GM21576 (cell line): Measurements from ENCODE around the gene GPER1.
"Not testable (repeated sequence)": the region's sequence is repeated elsewhere in the genome, so short reads cannot be mapped to it uniquely, and the experiment has no call there.

Experiments
- ATAC-seq: cut with Tn5 transposase; IDR thresholded peaks from one replicate; pipeline ENCODE4 v1.9.1; 2021; ENCODE audit warnings: mild to moderate bottlenecking, moderate library complexity; ENCODE audit not compliant: unreplicated experiment

GPER1 gene

DNA sequence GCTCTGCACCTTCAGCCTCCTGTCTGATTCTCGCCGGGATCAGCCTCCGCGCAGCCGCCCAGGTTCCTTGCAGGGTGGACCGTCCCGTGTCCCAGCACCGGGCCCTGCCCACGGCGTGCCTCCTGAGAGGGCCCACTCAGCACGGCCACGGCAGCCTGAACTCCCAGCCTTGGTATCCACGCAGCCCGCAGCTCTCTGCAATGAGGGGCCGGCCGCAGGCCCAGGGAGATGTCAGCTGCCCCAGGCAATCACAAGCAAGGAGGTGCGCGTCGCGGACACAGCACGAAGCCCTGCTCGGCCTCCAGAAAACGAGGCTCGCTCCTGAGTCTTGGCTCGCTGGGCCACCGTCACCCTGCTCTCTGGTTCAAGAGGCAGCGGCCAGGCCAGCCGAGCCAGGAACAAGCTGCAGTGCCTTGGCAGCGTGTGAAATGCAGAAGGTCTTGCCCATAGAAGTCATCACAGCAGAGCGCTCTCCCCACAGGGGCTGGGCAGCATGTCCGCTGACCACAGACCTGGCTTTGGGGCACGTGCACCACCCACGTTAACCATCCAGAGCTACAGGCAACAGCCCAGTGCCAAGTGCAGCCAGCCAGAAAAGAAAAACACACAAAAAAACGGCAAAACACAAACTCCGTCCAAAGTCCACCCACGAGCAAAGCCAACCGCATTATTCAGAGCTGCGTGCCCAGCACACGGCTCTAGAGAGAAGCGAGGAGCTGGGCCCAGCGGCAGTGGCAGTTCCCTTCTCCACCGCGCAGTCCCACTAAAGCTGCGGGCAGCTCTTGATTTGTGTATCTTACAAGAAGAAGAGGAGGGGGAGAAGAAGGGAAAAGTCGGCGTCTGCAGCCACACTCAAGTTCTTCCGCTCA is 13.9 kb downstream of the GPER1 start:
- ATAC-seq: no peak

DNA sequence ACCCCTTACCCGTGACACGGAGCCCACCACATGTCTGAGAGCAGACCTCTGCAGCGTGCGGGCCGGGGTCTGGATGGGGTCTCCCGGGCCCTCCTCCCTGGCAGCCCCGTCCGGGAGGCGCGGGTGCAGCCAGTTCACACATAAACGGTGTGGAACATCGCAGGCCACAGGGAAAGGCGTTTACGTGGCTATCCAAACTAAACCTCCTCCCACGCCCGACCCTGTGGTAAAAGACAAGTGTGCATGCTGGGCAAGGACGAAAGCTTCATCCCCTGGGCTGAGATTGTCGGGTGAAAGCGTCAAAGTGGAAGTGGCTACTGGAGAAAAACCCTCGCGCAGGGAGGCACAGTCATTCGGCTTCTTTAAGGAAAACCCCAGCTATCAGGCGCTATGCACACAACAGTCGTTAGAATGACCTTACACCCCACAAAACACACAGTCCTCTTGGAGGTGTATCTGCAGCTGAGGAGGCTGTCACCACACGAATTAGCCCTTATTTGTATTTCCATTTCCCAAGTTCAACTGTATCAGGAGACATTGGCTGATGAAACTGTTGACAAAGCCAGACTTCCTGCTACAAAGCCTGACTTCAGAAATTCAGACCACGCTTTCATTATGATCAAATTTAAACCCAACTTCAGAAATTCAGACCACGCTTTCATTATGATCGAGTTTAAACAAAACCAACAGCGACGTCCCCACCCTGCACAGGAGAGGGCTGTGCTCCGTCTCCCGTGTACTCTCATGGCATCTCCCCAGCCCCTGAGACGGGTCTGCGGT is 15.3 kb downstream of the GPER1 start:
- no peak for ATAC-seq

DNA sequence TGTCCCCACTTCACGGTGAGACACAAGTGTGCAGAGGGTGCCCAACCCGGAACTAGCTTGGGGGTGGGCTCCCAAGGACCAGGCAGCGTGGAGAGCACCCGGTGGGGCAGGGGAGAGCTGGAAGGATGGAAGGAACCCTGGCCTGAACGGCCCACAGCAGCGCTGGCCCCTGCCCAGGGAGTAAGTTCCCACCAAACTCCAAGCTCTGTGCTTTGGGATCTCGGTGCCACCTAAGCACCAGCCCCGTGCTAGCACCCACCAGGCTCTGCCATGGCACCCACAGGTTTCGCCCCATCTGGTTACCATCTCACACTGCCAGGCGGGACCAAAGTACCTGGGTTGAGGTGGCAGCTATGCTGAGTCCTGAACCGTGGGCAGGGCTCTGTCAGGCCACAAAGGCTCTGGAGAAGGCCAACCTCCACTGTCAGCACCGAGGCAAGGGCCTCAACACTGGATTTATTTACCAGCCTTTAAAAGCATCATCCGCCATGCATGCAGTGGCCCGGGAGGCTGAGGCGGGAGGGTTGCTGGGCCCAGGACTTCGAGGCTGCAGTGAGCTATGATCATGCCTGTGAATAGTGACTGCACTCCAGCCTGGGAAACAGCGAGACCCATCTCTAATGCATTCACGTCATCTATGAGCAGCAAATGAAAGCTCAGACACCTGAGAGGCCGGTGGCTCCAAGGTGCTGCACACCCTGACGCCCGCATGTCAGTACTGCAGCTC is 16.0 kb downstream of the GPER1 start:
- no peak for ATAC-seq

DNA sequence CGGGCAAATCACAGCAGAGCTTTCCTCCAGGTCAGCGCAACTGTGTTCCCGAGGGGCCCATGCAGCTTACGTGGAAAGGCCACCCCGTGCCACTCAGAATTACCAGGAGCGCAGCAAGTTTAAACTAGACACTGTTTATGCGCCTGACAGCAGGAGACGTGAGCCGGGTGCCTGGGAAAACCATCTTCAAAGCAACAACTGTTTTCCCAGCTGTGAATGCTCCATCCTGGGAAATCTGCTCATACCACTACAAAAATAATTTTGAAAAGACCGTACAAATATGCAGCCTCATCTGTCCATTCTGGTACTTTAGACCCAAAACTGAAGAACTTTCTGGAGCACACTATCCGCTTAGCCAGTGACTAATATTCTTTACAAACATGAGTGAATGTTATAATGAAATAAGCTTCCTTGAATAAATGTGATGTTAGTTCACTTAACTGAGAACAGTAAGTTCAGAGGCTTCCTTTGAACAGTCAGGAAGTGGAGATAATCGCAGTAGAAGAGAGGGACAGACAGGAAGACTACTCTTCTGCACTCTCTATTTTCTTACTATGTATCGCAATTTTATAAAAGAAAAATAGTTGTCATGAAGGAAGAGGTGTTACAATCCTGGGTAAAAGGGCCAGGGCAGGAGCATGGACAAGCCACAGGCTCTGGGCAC is 16.7 kb downstream of the GPER1 start:
- no peak for ATAC-seq

DNA sequence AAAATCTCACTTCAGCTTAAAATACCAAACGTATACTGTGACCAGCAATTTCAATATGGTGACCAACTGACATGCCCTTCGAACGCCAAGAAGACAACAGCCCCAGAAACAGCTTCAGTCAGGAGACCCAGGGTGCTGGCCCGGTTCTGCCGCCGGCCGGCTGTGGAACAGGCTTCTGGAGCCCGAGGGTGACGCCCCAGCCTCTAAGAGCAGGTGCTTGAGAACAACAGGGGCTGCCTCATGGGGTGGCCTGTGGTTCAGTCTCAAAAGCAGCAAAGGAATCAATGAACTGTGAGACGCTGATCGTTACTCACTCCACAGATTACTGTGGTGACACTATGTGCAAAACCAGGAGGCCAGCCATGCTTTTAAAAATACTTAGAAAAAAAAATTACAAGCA is 17.3 kb downstream of the GPER1 start:
- ATAC-seq: peak; percentile 43

DNA sequence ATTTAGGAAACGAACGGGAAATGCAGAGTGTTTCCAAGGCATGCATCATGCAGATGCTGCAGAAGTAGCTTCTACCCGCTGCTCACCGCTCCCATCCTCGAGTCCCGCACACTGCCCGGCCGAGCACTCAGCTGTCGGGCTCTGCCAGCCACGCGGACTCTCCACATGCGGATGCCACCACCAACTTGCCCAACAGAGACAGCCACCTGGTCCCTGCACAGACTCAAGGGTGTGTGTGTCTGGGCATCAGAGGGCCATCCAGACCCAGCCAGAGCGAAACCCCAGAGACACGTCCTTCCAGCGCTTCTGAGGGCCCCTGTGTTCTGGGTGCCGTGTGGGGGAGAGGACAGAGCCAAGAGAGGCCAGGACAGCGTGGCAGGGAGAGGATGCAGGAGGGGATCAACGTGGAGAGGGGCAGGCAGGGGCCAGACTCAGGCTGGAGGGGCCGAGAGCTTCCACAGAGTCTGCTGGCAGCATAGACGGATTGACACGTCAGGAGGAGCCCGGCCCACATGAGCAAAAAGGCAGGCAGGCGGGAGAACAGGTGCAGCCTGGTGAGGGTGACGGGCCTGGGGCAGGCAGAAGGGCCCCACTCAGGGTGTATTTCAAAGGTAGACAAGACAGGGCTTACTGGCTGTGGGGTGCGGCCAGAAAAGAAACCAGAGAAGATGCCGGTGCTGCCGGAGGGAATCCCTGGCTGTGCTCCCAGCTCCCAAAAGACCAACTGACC is 18.3 kb downstream of the GPER1 start:
- no peak for ATAC-seq

DNA sequence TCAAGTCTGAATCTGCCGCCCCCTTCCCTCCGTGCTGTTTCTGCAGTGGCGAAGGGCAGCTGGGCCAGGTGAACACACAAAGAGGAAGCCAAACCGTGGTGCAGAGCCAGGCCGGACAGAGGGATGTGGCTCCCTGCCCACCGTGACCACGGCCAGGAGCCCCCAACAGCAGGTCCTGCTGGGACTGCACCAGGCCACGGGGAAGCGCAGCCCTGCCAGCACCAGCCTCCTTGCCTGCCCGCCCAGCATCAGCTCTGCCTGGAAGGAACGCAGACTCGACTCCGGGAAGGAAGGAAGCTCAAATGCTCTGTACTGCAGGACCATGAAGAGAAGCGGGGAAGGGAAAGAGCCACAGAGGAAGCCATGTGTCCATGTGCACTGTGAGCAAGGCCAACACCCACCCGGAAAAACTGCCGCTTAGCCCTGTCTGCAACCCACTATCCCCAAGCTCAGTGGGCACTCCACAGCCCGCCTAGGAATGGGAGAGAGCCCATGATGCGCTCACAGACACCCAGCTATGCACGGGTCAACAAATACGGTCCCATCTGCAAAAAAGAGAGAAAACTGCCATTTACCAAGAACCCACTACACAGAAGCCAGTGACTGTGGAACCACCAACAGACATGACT is 19.0 kb downstream of the GPER1 start:
- ATAC-seq: no peak

DNA sequence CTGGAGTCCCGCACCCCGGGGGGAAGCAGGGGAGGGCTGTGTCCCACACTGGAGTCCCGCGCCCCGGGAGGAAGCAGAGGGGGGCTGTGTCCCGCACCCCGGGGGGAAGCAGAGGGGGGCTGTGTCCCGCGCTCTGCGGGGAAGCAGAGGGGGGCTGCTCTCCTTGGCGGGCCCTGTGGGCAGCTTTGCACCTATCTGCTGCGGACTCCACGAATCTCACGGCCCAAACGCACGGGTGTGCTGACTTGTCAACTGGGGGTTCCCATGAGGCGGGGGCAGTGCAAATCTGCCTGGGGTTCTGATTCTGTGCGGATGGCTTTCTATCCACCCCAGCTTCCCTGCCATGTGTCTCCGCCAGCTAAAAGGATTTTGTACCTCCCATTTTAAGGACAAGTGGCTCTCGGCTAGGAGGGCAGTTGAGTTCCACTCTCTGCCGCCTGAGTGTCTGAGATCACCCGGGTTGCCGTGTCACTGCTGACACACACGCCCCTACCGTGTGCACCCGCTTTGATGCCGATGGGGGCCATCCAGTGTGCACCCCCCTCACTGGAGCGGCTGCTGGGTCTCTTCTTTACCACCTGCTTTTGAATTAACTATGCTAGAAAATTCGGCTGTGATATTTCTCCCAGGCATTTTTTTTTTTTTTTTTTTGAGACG is 20.5 kb downstream of the GPER1 start:
- no peak for ATAC-seq

DNA sequence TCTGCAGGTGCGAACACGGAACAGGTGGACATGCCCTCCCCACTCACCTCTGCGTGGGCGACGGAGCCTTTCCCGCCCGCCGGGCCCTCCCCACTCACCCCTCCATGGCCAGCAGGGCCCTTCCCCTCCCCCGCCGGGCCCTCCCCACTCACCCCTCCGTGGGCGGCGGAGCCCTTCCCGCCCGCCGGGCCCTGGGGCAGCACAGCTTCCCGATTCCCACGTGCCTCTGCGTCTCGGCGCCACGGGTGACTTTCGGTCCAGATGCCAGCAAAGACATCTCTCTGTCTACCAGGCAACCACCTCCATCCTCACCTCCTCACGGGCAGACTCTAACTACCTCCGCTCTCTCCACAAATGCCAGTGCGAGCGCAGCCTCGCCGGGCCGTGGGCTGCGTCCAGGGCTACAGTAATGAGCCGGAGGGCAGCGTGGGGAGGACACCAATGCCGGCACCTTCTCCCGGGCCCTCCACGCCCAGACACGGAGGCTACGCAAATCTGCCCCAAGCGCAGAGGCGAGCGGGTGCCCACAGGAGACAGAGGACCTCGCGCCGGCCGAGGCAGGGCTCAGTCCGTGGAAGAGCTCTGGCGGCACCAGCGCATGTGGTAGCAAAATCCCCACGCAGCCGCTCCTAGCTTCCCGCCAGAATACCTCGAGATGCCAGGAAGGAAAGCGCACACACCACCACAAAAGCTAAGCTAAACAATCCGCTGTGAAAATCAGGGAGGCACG is 21.8 kb downstream of the GPER1 start:
- ATAC-seq: no peak

DNA sequence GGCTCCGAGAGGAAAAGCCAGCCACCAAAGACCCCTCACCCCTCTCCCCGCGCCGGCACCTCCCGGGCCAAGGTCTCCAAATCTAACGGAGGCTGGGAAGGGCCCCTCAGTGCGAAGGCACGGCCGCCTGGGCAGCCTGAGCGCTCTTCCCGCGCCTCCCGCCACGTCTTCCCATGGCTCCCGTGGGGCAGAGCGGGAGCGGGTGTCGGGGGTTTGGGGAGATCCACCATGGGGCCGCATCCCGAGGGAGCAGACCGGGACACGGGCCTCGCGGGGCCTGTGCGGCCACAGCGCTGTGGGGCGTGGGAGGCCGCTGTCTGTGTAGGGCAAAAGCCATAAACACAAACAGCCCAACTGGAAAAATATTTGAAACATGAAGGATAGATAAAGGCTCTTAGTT is 22.4 kb downstream of the GPER1 start:
- ATAC-seq: no peak

DNA sequence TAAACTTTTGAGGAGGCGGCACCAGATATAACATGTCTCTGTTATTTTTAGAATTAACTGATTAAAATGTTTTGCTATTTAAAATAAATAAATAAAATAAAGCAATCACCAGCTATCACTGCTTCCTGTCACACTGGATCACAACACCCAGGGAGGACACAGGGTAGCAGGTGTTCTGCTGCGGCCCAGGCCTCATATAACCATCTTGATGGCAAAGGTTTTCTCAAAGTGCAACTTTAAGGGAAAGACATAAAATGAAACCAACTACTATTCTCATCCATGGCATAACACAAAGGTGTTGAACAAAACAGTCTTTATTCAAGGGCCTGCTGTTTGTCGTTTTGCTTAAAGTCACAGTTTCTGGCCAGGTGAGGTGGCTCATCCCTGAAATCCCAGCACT is 23.2 kb downstream of the GPER1 start:
- ATAC-seq: no peak

DNA sequence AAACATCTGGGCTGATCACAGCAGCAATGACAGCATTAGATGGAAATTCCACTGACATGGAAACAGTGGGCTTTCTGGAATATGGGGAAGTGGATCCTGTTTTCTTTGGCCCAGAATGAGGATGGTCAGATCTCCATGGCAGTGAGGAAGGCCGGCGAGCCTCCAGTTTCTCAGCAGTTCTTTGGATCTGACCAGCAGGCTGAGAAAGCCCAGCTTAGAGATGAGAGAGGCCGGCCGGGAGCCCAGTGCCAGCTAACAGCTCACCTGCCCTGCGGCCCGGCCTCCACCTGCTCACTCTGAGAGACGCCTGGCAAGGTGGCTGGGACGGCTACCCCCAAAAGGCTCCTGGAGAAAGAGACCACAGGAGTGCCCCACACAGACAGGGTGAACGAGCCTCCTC is 24.2 kb downstream of the GPER1 start:
- ATAC-seq: no peak

DNA sequence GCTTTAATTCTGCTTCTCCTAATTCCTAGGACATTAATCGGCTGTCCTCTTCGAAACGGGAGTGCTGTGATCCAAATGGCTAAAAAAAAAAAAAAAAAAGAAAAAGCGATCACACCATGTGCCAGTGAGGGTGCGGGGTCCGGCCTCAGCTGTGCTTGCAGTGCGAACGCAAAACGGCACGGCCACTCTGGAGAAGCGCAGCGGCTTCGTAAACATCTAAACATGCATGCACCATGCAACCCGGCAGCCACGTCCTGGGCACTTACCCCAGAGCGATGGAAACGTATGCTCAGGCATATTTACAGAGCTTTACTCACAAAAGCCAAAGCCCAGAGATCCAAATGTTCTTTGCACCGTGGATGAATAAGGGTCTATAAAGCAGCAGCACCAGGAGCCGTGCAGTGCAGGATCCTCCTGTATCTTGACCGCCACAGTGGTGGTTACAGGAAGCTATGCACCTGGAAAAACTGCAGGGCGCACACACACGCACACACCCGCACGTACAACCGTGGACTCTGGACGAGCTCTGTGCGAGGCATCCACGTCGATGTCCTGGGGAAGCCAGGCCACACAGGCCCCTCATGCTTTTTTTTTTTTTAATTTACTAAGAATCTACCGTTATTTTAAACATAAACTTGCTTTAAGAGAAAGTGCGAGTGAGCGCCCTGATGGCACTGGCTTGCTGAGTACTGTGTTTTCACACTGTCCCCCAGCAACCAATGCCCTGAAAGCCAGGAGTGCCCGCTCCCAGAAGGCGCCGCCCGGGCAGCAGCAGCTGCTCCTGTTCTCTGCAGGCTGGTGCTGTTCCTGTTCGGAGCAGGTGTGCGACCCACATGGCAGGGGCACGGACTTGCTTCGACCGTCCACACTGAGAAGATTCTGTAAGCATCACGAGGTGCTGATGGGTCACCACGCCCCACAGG is 25.0 kb downstream of the GPER1 start:
- ATAC-seq: no peak

DNA sequence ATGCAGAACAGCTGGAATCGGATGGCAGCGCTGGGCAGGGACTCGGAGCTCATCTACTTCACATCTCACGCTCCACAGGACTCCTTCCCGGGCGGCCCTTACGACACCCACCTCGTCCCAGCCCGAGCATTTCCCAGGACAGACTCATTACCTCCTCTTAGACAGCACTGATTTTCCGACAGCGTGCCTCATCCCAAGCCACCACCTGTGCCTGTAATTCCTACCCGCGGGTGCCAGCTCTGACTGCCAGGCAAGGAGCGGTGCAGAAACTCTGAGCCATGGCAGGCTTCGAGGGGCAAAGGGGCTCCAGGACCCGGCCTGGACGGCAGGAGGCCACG is 25.6 kb downstream of the GPER1 start:
- no peak for ATAC-seq

DNA sequence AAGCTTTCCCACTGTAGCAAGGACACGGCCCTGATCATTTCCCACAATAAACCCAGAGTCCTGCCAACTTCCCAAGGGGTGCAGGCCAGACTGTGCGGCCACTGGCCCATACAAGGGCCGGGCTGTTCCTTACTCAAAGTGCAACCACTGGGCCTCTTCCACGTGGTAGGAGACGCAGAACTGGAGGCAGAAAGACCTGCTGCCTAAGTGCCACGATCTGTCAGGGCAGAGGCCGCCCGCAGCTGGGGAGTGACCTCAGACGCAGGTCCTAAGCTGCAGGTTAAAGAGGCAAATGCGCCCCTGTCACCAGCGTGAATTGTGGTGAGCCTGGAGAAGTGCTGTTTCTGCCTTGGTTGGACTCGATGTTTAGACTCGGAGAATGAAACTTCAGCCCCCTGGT is 26.2 kb downstream of the GPER1 start:
- no peak for ATAC-seq

DNA sequence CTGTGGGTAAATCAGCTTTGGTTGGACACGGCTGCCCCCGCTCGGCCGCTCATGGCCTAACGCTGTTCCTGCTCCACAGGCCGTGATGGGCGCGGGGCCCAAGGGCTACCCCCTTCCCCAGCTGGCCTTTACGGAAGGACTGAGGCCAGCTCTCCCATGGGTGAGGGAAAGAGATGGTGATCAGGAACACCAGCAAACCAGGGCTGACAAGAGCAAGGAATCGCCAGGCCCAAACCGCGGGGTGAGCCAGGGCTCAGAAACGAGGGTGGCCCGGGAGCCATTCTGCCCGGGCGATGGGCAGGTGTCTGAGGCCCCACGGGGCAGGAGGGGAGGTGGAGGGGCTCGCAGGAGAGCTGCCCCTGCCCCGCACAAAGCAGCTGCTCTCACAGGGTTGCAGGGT is 26.6 kb downstream of the GPER1 start:
- ATAC-seq: no peak

DNA sequence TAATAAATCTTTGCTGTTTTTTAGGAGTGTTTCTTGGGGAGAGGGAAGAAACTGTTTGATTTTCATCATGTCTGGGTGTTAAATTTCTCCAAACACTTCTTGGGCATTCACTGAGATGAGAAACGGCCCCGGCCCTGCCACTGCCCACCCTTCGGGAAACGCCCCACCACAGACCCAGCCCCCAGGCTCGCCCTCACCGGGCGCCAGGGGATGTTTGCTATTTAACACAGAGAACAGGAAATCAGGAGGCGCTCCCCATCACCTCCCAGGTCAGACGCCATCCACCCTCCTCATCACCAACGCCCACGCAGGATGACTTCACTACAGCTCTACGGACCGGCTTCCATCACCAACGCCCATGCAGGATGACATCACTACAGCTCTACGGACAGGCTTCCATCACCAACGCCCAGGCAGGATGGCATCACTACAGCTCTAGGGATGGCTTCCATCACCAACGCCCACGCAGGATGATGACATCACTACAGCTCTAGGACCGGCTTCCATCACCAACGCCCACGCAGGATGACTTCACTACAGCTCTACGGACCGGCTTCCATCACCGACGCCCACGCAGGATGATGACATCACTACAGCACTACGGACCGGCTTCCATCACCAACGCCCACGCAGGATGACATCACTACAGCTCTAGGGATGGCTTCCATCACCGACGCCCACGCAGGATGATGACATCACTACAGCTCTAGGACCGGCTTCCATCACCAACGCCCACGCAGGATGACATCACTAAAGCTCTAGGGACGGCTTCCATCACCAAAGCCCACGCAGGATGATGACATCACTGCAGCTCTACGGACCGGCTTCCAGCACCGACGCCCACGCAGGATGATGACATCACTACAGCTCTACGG is 27.5 kb downstream of the GPER1 start:
- not testable (repeated sequence) for ATAC-seq
